Subcutaneous adipose tissue (tissue), 4 donors: ENCODE data around the gene FER. TPM values are rescaled to one million over a fixed set of nuclear protein-coding genes. Genes with fewer than 3 reads are reported as not detected.

Source experiments
- total RNA-seq, 4 donors: library from RNA; depleted of rRNA; stranded (reverse); fragments of >200 nt; gene quantifications; one replicate each; pipeline ENCODE4 v1.1.0, GENCODE V29; 2016
- TF ChIP-seq, protein P1 (sequence below): fragments of 450-650 bp; IDR thresholded peaks from one replicate; pipeline ENCODE4 v1.5.1; 2016; ENCODE audit warnings: low read depth, mild to moderate bottlenecking, control low read depth, antibody characterized with exemption, moderate library complexity

Gene FER
- total RNA-seq, 4 donors from 2014 or later: 26.9 to 37.4 (median 27.6) TPM

DNA sequence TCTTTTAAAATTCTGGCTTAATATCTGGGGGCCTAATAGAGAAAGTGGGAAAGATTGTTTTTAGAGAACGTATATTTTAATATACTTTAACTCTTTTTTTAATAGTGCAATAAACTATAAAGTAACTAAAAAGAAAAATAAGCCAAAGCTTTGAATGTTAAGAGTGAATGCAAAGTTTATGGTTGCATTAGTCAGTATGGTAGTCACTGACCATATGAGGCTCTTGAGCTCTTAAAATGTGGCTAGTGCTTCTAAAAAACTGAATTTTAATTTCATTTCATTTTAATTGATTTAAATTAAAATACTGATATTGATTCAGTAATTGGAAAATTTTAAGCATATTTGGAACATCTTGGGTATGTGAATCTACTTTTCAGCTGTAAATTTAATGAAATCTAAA, 351.4 kb downstream of the FER start:
- TF ChIP-seq, protein P1, sequence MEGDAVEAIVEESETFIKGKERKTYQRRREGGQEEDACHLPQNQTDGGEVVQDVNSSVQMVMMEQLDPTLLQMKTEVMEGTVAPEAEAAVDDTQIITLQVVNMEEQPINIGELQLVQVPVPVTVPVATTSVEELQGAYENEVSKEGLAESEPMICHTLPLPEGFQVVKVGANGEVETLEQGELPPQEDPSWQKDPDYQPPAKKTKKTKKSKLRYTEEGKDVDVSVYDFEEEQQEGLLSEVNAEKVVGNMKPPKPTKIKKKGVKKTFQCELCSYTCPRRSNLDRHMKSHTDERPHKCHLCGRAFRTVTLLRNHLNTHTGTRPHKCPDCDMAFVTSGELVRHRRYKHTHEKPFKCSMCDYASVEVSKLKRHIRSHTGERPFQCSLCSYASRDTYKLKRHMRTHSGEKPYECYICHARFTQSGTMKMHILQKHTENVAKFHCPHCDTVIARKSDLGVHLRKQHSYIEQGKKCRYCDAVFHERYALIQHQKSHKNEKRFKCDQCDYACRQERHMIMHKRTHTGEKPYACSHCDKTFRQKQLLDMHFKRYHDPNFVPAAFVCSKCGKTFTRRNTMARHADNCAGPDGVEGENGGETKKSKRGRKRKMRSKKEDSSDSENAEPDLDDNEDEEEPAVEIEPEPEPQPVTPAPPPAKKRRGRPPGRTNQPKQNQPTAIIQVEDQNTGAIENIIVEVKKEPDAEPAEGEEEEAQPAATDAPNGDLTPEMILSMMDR: no peak

DNA sequence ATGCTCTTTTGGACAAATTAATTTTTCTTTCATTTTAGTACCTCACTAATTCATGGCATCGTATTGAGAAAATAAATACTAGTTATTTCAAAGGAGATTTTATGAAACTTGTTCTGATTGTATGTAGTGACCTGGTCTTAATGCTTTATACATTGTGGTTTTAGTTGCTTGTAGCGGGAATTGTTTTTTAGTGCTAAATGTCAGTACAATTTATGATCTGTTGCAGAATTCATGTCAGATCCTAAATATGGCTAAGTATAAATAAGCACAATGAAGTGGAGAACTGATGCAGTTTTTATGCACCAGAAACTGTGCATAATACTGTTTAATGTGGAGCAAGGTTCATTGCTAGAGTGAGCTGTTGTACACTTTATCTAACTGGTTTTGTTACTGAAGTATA, 353.3 kb downstream of the FER start:
- TF ChIP-seq, protein P1: no peak

DNA sequence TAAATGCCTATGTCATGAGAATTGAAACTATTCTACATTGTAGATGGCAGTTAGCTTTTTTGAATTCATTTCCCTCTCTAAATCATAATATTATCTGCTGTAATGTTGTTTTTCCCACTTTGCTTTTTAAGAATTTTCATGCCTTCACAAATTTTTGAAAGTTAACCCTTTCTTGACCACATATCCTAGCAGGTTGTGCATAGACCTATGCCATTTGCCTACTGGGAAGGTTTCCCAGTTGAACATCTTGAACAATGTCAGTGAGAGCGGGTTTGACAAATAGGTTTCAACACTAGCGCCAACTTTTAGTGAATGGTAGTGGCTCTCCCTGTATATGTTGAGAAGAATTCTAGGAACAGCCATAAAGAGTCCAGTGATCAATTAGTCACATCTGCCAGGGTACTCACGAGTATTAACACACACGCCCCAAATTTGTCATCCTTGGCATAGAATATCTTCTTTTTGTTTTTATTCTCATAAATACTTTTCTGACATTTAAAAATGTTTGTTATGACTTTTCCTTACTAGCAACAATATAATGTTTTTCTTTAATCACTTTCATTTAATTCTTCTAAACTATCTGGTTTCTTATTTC, 354.5 kb downstream of the FER start:
- TF ChIP-seq, protein P1: no peak

DNA sequence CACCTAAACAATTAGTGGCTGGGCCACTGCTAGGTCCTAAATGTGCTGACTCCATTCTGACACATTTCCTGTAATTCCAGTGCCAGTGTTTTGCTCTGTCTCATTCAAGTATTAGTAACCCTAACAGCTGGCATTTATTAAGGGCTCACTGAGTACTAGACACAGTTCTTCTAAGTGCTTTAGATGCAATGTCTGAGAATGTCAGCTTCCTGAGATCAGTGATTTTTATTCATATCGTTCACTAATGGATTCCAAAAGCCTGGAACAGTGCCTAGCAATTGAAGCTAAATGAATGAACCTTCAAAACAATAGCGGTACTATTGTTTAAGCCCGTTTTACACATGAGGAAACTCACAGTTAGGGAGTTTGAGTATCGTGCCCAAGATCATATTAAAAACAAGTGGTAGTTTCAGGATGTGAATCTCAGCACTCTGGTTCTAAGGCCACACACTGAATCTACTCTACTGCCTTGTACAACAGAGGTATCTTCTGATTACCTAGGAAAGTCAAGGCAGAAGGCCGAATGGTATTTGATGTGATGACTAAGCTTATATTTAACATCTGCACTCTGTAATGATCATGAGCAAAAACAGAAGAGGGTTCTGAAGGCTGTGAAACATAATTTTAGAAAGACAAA, 358.1 kb downstream of the FER start:
- TF ChIP-seq, protein P1: no peak

DNA sequence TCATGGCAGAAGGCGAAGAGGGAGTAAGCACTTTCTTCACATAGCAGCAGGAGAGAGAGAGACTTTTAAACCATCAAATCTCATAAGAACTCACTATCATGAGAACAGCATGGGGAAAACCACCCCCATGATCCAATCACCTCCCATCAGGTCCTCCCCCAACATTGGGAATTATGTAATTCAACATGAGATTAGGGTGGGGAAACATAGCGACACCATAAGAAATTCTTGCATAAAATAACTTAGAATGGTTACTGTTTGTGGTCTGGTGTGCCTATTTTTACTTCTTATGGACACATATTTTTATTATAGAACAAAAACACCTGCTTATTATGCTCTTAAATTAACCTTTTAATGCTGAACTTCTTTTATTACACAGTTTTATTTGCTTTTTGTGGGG, 364.0 kb downstream of the FER start:
- TF ChIP-seq, protein P1: no peak

DNA sequence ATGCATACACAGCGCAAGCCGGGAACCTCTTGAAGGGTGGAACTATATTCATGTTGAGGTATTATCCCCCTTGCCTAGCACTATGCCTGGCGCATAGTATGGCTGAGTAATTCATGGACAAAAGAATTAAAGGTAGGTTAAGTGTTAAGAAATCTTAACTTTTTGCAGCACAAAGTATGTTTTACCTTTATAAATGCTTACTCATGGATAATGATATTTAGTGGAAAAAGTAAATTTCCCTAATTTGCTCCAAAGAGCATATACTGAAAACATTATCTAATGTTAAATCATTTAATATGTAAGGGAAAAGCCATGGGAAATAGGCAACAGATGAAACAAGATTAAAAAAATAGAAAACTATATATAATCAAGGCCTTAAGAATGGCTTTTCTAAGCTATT, 365.9 kb downstream of the FER start:
- TF ChIP-seq, protein P1: no peak

DNA sequence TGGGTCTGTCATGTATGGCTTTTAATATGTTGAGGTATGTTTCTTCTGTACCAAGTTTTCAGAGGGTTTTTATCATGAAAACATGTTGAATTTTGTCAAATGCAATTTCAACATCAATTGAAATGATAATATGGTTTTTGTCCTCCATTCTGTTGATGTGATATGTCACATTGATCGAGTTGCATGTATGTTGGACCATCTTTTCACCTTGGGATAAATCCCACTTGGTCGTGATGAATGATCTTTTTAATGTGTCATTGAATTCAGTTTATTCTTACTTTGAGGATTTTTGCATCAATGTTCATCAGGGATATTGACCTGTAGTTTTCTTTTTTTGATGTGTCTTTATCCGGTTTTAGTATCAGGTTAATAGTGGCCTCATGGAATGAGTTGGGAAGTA, 373.5 kb downstream of the FER start:
- TF ChIP-seq, protein P1: no peak
